ENCODE measurements around the gene LCP1.

DNA sequence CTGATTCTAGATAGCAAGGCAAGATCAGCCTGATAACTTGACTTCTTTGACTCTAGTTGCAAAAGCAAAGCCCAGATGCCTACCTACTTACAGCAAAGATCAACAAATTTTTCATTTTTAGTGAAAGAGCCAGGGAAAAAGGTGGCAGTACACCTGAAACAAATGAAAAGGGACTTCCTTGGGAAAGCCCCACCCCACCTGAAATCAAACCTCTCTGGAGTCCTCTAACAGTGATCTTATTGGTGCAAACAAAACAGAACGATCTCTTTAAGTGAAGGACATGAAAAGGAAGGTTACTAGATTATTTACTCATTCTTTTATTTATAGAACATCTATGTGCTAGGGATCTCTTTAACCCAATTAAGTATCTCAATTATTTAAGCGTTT is 507 bp upstream of the LCP1 start:
- TF ChIP-seq, protein P1, sequence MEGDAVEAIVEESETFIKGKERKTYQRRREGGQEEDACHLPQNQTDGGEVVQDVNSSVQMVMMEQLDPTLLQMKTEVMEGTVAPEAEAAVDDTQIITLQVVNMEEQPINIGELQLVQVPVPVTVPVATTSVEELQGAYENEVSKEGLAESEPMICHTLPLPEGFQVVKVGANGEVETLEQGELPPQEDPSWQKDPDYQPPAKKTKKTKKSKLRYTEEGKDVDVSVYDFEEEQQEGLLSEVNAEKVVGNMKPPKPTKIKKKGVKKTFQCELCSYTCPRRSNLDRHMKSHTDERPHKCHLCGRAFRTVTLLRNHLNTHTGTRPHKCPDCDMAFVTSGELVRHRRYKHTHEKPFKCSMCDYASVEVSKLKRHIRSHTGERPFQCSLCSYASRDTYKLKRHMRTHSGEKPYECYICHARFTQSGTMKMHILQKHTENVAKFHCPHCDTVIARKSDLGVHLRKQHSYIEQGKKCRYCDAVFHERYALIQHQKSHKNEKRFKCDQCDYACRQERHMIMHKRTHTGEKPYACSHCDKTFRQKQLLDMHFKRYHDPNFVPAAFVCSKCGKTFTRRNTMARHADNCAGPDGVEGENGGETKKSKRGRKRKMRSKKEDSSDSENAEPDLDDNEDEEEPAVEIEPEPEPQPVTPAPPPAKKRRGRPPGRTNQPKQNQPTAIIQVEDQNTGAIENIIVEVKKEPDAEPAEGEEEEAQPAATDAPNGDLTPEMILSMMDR (IDR thresholded peaks at IDR 0.05 in 4 of 5, conservative IDR thresholded peaks at IDR 0.05 in 1 of 5): no peak
- TF ChIP-seq POLR2A (IDR thresholded peaks at IDR 0.05): no peak
